Colonic mucosa (tissue), 4 donors: Measurements from ENCODE around the gene CLASP2. TPM values are rescaled to one million over a fixed set of nuclear protein-coding genes. Genes with fewer than 3 reads are reported as not detected.
A peak's percentile ranks its signal among the peaks of the same experiment; 100 is the strongest.

Experiments
- DNase-seq: peaks from one replicate; pipeline ENCODE4 v3.0.0-alpha.2; 2020
- H3K27ac ChIP-seq: fragments of 200-600 bp; one replicate; pipeline ENCODE4 v1.8.0; 2021
- H3K27me3 ChIP-seq: fragments of 200-600 bp; one replicate; pipeline ENCODE4 v1.8.0; 2021
- H3K36me3 ChIP-seq: fragments of 200-600 bp; one replicate; pipeline ENCODE4 v1.8.0; 2021
- H3K4me1 ChIP-seq: fragments of 200-600 bp; one replicate; pipeline ENCODE4 v1.8.0; 2021; ENCODE audit warnings: mild to moderate bottlenecking
- H3K4me3 ChIP-seq: fragments of 200-600 bp; one replicate; pipeline ENCODE4 v1.8.0; 2021
- H3K9ac ChIP-seq, 2 donors: one replicate each; pipeline ENCODE4 v1.7.0; 2013; ENCODE audit warnings: control low read depth in 2 of 2, low read depth in 2 of 2, low read length in 2 of 2
- H3K9me3 ChIP-seq: fragments of 200-600 bp; one replicate; pipeline ENCODE4 v1.8.0; 2021
- intact Hi-C: fragments of 100-400 bp; cut with DNase I; formaldehyde crosslinking; loops from one replicate; pipeline ENCODE4 v1.14.1; 2022
- total RNA-seq, 2 donors: library from RNA; stranded (reverse); fragmentation: NEBNext Ultra II Directional in 1 of 2; extraction: Animal tissue kit (Norgen Biotek cat#: 25700) in 1 of 2; gene quantifications; one replicate each; pipeline ENCODE4 v1.2.1, GENCODE V29; 2021
- TF ChIP-seq, protein P1 (sequence below): fragments of 200-600 bp; IDR thresholded peaks from one replicate; pipeline ENCODE4 v1.8.0; 2022; ENCODE audit warnings: antibody characterized with exemption, mild to moderate bottlenecking
- donor health status: healthy.
- donor health status: DM: no; HTN: no; CAD: no.
- donor health status: DM: no; HTN: no; CAD: no.

CLASP2 gene
- total RNA-seq, 2 donors from 2014 or later = 37.4 to 40.9 TPM

- Histone ChIP-seq H3K36me3 (no peaks in the 10 kb centered on the region), H3K9ac (no peak overlapping the region), H3K9me3 (no peaks in the 10 kb centered on the region), H3K4me1 (no peaks in the 10 kb centered on the region), H3K4me3 (no peak overlapping the region), H3K27me3 (no peaks in the 10 kb centered on the region), H3K27ac (no peak overlapping the region)
- intact Hi-C loops = loop anchor here (5.0 kb wide), 1 partner anchor 147 kb away; no protein-coding TSS in a partner anchor
- TF ChIP-seq, protein P1, sequence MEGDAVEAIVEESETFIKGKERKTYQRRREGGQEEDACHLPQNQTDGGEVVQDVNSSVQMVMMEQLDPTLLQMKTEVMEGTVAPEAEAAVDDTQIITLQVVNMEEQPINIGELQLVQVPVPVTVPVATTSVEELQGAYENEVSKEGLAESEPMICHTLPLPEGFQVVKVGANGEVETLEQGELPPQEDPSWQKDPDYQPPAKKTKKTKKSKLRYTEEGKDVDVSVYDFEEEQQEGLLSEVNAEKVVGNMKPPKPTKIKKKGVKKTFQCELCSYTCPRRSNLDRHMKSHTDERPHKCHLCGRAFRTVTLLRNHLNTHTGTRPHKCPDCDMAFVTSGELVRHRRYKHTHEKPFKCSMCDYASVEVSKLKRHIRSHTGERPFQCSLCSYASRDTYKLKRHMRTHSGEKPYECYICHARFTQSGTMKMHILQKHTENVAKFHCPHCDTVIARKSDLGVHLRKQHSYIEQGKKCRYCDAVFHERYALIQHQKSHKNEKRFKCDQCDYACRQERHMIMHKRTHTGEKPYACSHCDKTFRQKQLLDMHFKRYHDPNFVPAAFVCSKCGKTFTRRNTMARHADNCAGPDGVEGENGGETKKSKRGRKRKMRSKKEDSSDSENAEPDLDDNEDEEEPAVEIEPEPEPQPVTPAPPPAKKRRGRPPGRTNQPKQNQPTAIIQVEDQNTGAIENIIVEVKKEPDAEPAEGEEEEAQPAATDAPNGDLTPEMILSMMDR = no peak
- DNase-seq = no peak
These were observed 78.2 kb downstream of the CLASP2 start for GRCh38 chr3:33639889-33640288.

DNA sequence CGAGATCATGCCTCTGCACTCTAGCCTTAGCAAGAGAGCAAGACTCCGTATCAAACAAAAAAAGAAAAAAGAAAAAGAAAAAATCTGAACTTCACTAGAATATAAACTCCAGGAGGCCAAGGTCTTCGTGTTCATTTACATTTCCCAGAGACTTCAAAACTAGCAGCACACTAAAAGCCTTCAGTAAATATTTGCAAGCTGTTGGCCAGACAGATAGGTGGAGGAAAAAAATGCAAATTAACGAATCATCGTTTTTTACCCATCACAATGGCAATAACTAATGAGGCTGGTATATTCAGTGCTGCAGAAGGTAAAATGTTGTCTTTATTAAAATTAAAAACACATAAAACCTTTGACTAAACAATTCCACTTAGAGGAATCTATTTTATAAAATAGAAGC lies 80.6 kb downstream of the CLASP2 start:
- no peaks in the 10 kb centered on the region for H3K4me1 ChIP-seq
- intact Hi-C loops = loop anchor here (2.0 to 5.0 kb wide), 2 partner anchors 79 to 150 kb away; no protein-coding TSS in a partner anchor
- no peak for DNase-seq

GRCh38 chr3:33636125-33636850 lies 81.8 kb downstream of the CLASP2 start:
- intact Hi-C loops = loop anchor here (2.0 to 5.0 kb wide), 2 partner anchors 81 to 151 kb away; no protein-coding TSS in a partner anchor
- Histone ChIP-seq H3K4me1 (no peaks in the 10 kb centered on the region), H3K9ac (no peak overlapping the region), H3K36me3 (no peaks in the 10 kb centered on the region), H3K27me3 (no peaks in the 10 kb centered on the region), H3K27ac (no peak overlapping the region), H3K4me3 (no peak overlapping the region), H3K9me3 (no peaks in the 10 kb centered on the region)
- DNase-seq = no peak
- TF ChIP-seq, protein P1 = peak; percentile 56

More for the DNA sequence above, 80.6 kb downstream of the CLASP2 start:
- Histone ChIP-seq H3K9ac (no peak overlapping the region), H3K27ac (no peak overlapping the region), H3K27me3 (no peaks in the 10 kb centered on the region), H3K4me3 (no peak overlapping the region), H3K9me3 (no peaks in the 10 kb centered on the region), H3K36me3 (no peaks in the 10 kb centered on the region)
- TF ChIP-seq, protein P1 = no peak

- Histone ChIP-seq H3K4me3 (no peak overlapping the region), H3K9me3 (no peaks in the 10 kb centered on the region), H3K36me3 (no peaks in the 10 kb centered on the region), H3K4me1 (no peaks in the 10 kb centered on the region), H3K27ac (no peak overlapping the region), H3K27me3 (no peaks in the 10 kb centered on the region), H3K9ac (no peak overlapping the region)
- DNase-seq = no peak
- TF ChIP-seq, protein P1 = no peak
- intact Hi-C loops = no loop called here
These were observed 83.8 kb downstream of the CLASP2 start for GRCh38 chr3:33634262-33634661.

- TF ChIP-seq, protein P1 = no peak
- Histone ChIP-seq H3K27me3 (no peaks in the 10 kb centered on the region), H3K4me1 (no peaks in the 10 kb centered on the region), H3K4me3 (no peak overlapping the region), H3K9me3 (no peaks in the 10 kb centered on the region), H3K36me3 (no peaks in the 10 kb centered on the region), H3K27ac (no peak overlapping the region), H3K9ac (no peak overlapping the region)
- intact Hi-C loops = no loop called here
- no peak for DNase-seq
These were observed 88.8 kb downstream of the CLASP2 start for GRCh38 chr3:33629219-33629618.
